Thyroid gland (tissue), 4 donors: Measurements from ENCODE around the gene RPGRIP1L. TPM values are rescaled to one million over a fixed set of nuclear protein-coding genes. Genes with fewer than 3 reads are reported as not detected.

Source experiments
- DNase-seq, 2 donors: peaks; one replicate each; pipeline ENCODE4 v3.0.0-alpha.2; 2019
- H3K27ac ChIP-seq, 3 donors: fragments of 200-600 bp; sonication (generic); 1 replicate in 2 of 3; 2 replicates in 1 of 3; pipeline ENCODE4 v1.5.1; 2016 to 2019; ENCODE audit warnings: mild to moderate bottlenecking in 1 of 3, moderate library complexity in 1 of 3
- H3K27me3 ChIP-seq: fragments of 200-600 bp; sonication (generic); one replicate; pipeline ENCODE4 v1.5.1; 2019
- H3K36me3 ChIP-seq, 2 donors: fragments of 200-600 bp; sonication (generic); one replicate each; pipeline ENCODE4 v1.5.1; 2016 to 2019
- H3K4me1 ChIP-seq, 2 donors: fragments of 200-600 bp; sonication (generic); one replicate each; pipeline ENCODE4 v1.5.1; 2017 to 2019
- H3K4me3 ChIP-seq, 3 donors: fragments of 200-600 bp; sonication (generic); replicated peaks in 1 of 3; 1 replicate in 2 of 3; 2 replicates in 1 of 3; pipeline ENCODE4 v1.5.1; 2016; ENCODE audit warnings: mild to moderate bottlenecking in 1 of 3
- H3K9me3 ChIP-seq: fragments of 200-600 bp; sonication (generic); one replicate; pipeline ENCODE4 v1.5.1; 2017
- CTCF ChIP-seq, 6 experiments: fragments of 200-600 bp in 3 of 6; fragments of 450-650 bp in 3 of 6; sonication (generic) in 3 of 6; IDR thresholded peaks; one replicate each; pipeline ENCODE4 v1.5.1; 2016 to 2019; ENCODE audit warnings: antibody characterized with exemption in 6 of 6, mild to moderate bottlenecking in 2 of 6, inconsistent platforms in 1 of 6, moderate library complexity in 1 of 6
- POLR2A ChIP-seq, 2 donors: fragments of 450-650 bp; IDR thresholded peaks; one replicate each; pipeline ENCODE4 v1.6.1; 2017; ENCODE audit warnings: antibody characterized with exemption in 2 of 2, mild to moderate bottlenecking in 2 of 2, moderate library complexity in 1 of 2
- WGBS, 2 donors: methylation state at CpG; one replicate each; pipeline ENCODE4 v1.1.5; 2017; 5-methylcytosine and 5-hydroxymethylcytosine counted together
- intact Hi-C: fragments of 100-400 bp; cut with DNase I; formaldehyde crosslinking; loops from one replicate; pipeline ENCODE4 v1.15.1; 2023
- total RNA-seq, 4 donors: library from RNA; depleted of rRNA; stranded (reverse); fragments of >200 nt; gene quantifications; one replicate each; pipeline ENCODE4 v1.2.3, GENCODE V29; 2016

The RPGRIP1L gene
- total RNA-seq, 4 donors from 2014 or later = 7.3 to 14.5 (median 11.0) TPM

- Histone ChIP-seq H3K4me1 (no peaks in the 10 kb centered on the region), H3K4me3 (no peak overlapping the region), H3K27me3 (no peaks in the 10 kb centered on the region), H3K9me3 (no peaks in the 10 kb centered on the region), H3K36me3 (no peaks in the 10 kb centered on the region), H3K27ac (no peak overlapping the region)
- intact Hi-C loops = no loop called here
- 89 to 91% methylated on average over 1 of the region's 1 CpG for WGBS, 2 donors
- DNase-seq = no peak
- TF ChIP-seq CTCF (IDR thresholded peaks at IDR 0.05) = no peak
- no peak for TF ChIP-seq POLR2A (IDR thresholded peaks at IDR 0.05)
Observed at GRCh38 chr16:53678155-53678554, 25.5 kb downstream of the RPGRIP1L start.

- Histone ChIP-seq H3K4me1 (no peaks in the 10 kb centered on the region), H3K36me3 (no peaks in the 10 kb centered on the region), H3K27me3 (no peaks in the 10 kb centered on the region), H3K9me3 (no peaks in the 10 kb centered on the region), H3K4me3 (no peak overlapping the region), H3K27ac (no peak overlapping the region)
- TF ChIP-seq POLR2A (IDR thresholded peaks at IDR 0.05) (no peak), CTCF (IDR thresholded peaks at IDR 0.05) (no peak)
- WGBS, 2 donors = 97 to 98% methylated on average over 4 of the region's 4 CpGs
- DNase-seq = no peak
- intact Hi-C loops = no loop called here
Observed at GRCh38 chr16:53673189-53673588, 30.5 kb downstream of the RPGRIP1L start.

GRCh38 chr16:53672461-53672860 lies 31.2 kb downstream of the RPGRIP1L start:
- no peaks in the 10 kb centered on the region for H3K4me1 ChIP-seq
- H3K9me3 ChIP-seq = no peaks in the 10 kb centered on the region
- DNase-seq = no peak
- intact Hi-C loops = no loop called here
- no peak for TF ChIP-seq POLR2A (IDR thresholded peaks at IDR 0.05)
- no peak for TF ChIP-seq CTCF (IDR thresholded peaks at IDR 0.05)
- no peaks in the 10 kb centered on the region for H3K27me3 ChIP-seq
- no peak overlapping the region for H3K4me3 ChIP-seq
- no peak overlapping the region for H3K27ac ChIP-seq
- no peaks in the 10 kb centered on the region for H3K36me3 ChIP-seq

- Histone ChIP-seq H3K27ac (no peak overlapping the region), H3K36me3 (no peaks in the 10 kb centered on the region), H3K9me3 (no peaks in the 10 kb centered on the region), H3K27me3 (no peaks in the 10 kb centered on the region), H3K4me3 (no peak overlapping the region), H3K4me1 (no peaks in the 10 kb centered on the region)
- no peak for TF ChIP-seq POLR2A (IDR thresholded peaks at IDR 0.05)
- TF ChIP-seq CTCF (IDR thresholded peaks at IDR 0.05) = no peak
- no peak for DNase-seq
- 91% methylated on average over 2 of the region's 2 CpGs for WGBS, 2 donors
- intact Hi-C loops = no loop called here
Observed at GRCh38 chr16:53668869-53669268, 34.8 kb downstream of the RPGRIP1L start.

- DNase-seq = no peak
- no peak overlapping the region for H3K27ac ChIP-seq
- no peaks in the 10 kb centered on the region for H3K9me3 ChIP-seq
- H3K27me3 ChIP-seq = no peaks in the 10 kb centered on the region
- TF ChIP-seq POLR2A (IDR thresholded peaks at IDR 0.05) = no peak
- TF ChIP-seq CTCF (IDR thresholded peaks at IDR 0.05) = no peak
- no peak overlapping the region for H3K4me3 ChIP-seq
- H3K36me3 ChIP-seq = no peaks in the 10 kb centered on the region
- WGBS, 2 donors = 92 to 94% methylated on average over 3 of the region's 3 CpGs
- intact Hi-C loops = no loop called here
- no peaks in the 10 kb centered on the region for H3K4me1 ChIP-seq
Observed at GRCh38 chr16:53666786-53667415, 36.8 kb downstream of the RPGRIP1L start.
